HCT116 (cell line): ENCODE results near the gene CCDC182. TPM values are rescaled to one million over a fixed set of nuclear protein-coding genes. Genes with fewer than 3 reads are reported as not detected.

Source experiments
- ATAC-seq: fragments of 200-7000 bp; cut with Tn5 transposase; 2 replicates; pipeline ENCODE4 v1.9.1; 2020; ENCODE audit warnings: mild to moderate bottlenecking, moderate library complexity
- BruUV-seq: library from RNA; stranded (reverse); fragments of 400-500 nt; replicated peaks from 2 replicates; lab custom pipeline; 2021; lab: Mats Ljungman, UMichigan
- CTCF ChIA-PET: fragments of 300-600 bp; sonication (Branson Sonifier 250); formaldehyde crosslinking; loops from one replicate; lab custom pipeline; 2021; ENCODE audit warnings: antibody characterized with exemption; lab: Charles Lee
- POLR2A ChIA-PET: fragments of 300-600, 350-600 bp; sonication (Branson Sonifier 250); formaldehyde crosslinking; loops from one replicate; lab custom pipeline; 2021; ENCODE audit warnings: antibody characterized with exemption; lab: Charles Lee
- RAD21 ChIA-PET, 2 experiments: fragments of 300-600 bp; sonication (Branson Sonifier 250); formaldehyde crosslinking; loops; one replicate each; lab custom pipeline; 2023; ENCODE audit warnings: low total read pairs in 2 of 2; ENCODE audit not compliant: uncharacterized antibody in 2 of 2, unreplicated experiment in 2 of 2, low non-redundant PET in 1 of 2; lab: Charles Lee
- DNase-seq: peaks from one replicate; pipeline ENCODE4 v3.0.0-alpha.2; 2010; ENCODE audit warnings: low read depth, low spot score
- H2AFZ ChIP-seq: fragments of 200-600 bp; shearing (Covaris generic), sonication (generic); 2 replicates; pipeline ENCODE4 v1.6.1; 2017; ENCODE audit warnings: low read depth, mixed run types, mixed read lengths, antibody characterized with exemption, low read length; ENCODE audit not compliant: poor library complexity, severe bottlenecking
- H3K27ac ChIP-seq: 2 replicates; pipeline ENCODE4 v1.5.1; 2012; ENCODE audit warnings: low read depth, low read length
- H3K27me3 ChIP-seq: fragments of 200-600 bp; sonication (generic); 2 replicates; pipeline ENCODE4 v1.6.1; 2016; ENCODE audit warnings: mixed run types, low read length, mixed read lengths; ENCODE audit not compliant: insufficient read depth
- H3K36me3 ChIP-seq, 2 experiments: fragments of 200-500 bp in 1 of 2; fragments of 200-600 bp in 1 of 2; sonication (Bioruptor generic) in 1 of 2; sonication (generic) in 1 of 2; 2 replicates each; pipeline versions ENCODE4 v1.5.1 to v1.6.1; 2014 to 2016; ENCODE audit warnings: low read length in 2 of 2, inconsistent platforms in 1 of 2, mixed read lengths in 1 of 2, mixed run types in 1 of 2; ENCODE audit not compliant: insufficient read depth in 2 of 2, control insufficient read depth in 1 of 2
- H3K4me1 ChIP-seq, 2 experiments: fragments of 200-600 bp in 1 of 2; sonication (generic) in 1 of 2; 2 replicates each; pipeline versions ENCODE4 v1.5.1 to v1.6.1; 2012 to 2017; ENCODE audit warnings: low read length in 2 of 2, inconsistent platforms in 1 of 2, mild to moderate bottlenecking in 1 of 2, mixed read lengths in 1 of 2, mixed run types in 1 of 2, moderate library complexity in 1 of 2; ENCODE audit not compliant: insufficient read depth in 2 of 2, control insufficient read depth in 1 of 2
- H3K4me2 ChIP-seq: fragments of 200-600 bp; sonication (generic); 2 replicates; pipeline ENCODE4 v1.6.1; 2017; ENCODE audit warnings: mixed run types, low read length, mixed read lengths
- H3K4me3 ChIP-seq, 2 experiments: fragments of 200-600 bp in 1 of 2; sonication (generic) in 1 of 2; replicated peaks in 1 of 2; 2 replicates each; pipeline ENCODE4 v1.5.1; 2011 to 2016; ENCODE audit warnings: low read length in 2 of 2, control low read depth in 1 of 2, low read depth in 1 of 2, mild to moderate bottlenecking in 1 of 2, mixed read lengths in 1 of 2, mixed run types in 1 of 2
- H3K79me2 ChIP-seq: fragments of 200-600 bp; sonication (generic); 2 replicates; pipeline ENCODE4 v1.6.1; 2017; ENCODE audit warnings: mild to moderate bottlenecking, mixed run types, low read length, moderate library complexity, mixed read lengths; ENCODE audit not compliant: insufficient read depth
- H3K9ac ChIP-seq: fragments of 200-600 bp; sonication (generic); 2 replicates; pipeline ENCODE4 v1.6.1; 2016; ENCODE audit warnings: low read length, mixed read lengths
- H3K9me2 ChIP-seq: fragments of 200-600 bp; sonication (generic), shearing (Covaris generic); 2 replicates; pipeline ENCODE4 v1.6.1; 2017; ENCODE audit warnings: mixed run types, mild to moderate bottlenecking, moderate library complexity; ENCODE audit not compliant: insufficient read depth
- H3K9me3 ChIP-seq, 2 experiments: fragments of 200-500 bp in 1 of 2; fragments of 200-600 bp in 1 of 2; sonication (Bioruptor generic) in 1 of 2; sonication (generic) in 1 of 2; 2 replicates each; pipeline ENCODE4 v1.6.1; 2014 to 2017; ENCODE audit warnings: low read length in 2 of 2, mixed read lengths in 2 of 2, inconsistent platforms in 1 of 2, low read depth in 1 of 2, mild to moderate bottlenecking in 1 of 2, mixed run types in 1 of 2, moderate library complexity in 1 of 2; ENCODE audit not compliant: control insufficient read depth in 1 of 2, insufficient read depth in 1 of 2
- H4K20me1 ChIP-seq: fragments of 200-600 bp; sonication (generic), shearing (Covaris generic); 2 replicates; pipeline ENCODE4 v1.6.1; 2017; ENCODE audit warnings: mixed run types, mild to moderate bottlenecking, moderate library complexity; ENCODE audit not compliant: insufficient read depth
- CTCF ChIP-seq, 3 experiments: fragments of 200-600 bp in 1 of 3; sonication (generic) in 1 of 3; IDR thresholded peaks in 2 of 3; conservative IDR thresholded peaks in 1 of 3; 2 replicates each; pipeline ENCODE4 v1.5.1; 2012 to 2017; ENCODE audit warnings: low read depth in 2 of 3, low read length in 2 of 3, antibody characterized with exemption in 1 of 3, borderline replicate concordance in 1 of 3, control low read depth in 1 of 3, mild to moderate bottlenecking in 1 of 3, mixed read lengths in 1 of 3, mixed run types in 1 of 3, moderate library complexity in 1 of 3; ENCODE audit not compliant: insufficient read depth in 1 of 3
- EGR1 ChIP-seq: IDR thresholded peaks from 2 replicates; pipeline ENCODE4 v1.6.1; 2012; ENCODE audit warnings: low read depth
- ELF1 ChIP-seq: IDR thresholded peaks from 2 replicates; pipeline ENCODE4 v1.6.1; 2012; ENCODE audit warnings: low read depth, borderline replicate concordance
- FOSL1 ChIP-seq: IDR thresholded peaks from 2 replicates; pipeline ENCODE4 v1.6.1; 2012; ENCODE audit warnings: low read depth
- POLR2A ChIP-seq: IDR thresholded peaks from 2 replicates; pipeline ENCODE4 v1.7.0; 2011; ENCODE audit warnings: borderline replicate concordance; ENCODE audit not compliant: insufficient read depth, insufficient read length; ENCODE audit errors: extremely low read depth
- POLR2AphosphoS5 ChIP-seq: IDR thresholded peaks from 2 replicates; pipeline ENCODE4 v1.6.1; 2011; ENCODE audit warnings: mild to moderate bottlenecking, low read depth, low read length, moderate library complexity
- RAD21 ChIP-seq: IDR thresholded peaks from 2 replicates; pipeline ENCODE4 v1.6.1; 2012; ENCODE audit warnings: low read depth, mild to moderate bottlenecking
- REST ChIP-seq: IDR thresholded peaks from 2 replicates; pipeline ENCODE4 v1.6.1; 2012; ENCODE audit warnings: low read depth
- SIN3A ChIP-seq: IDR thresholded peaks from 2 replicates; pipeline ENCODE4 v1.6.1; 2012; ENCODE audit warnings: low read depth
- YY1 ChIP-seq: IDR thresholded peaks from 2 replicates; pipeline ENCODE4 v1.6.1; 2011; ENCODE audit warnings: low read length, low read depth, moderate library complexity, mild to moderate bottlenecking; ENCODE audit not compliant: insufficient replicate concordance; ENCODE audit errors: extremely low read depth
- ZBTB33 ChIP-seq: IDR thresholded peaks from 2 replicates; pipeline ENCODE4 v1.6.1; 2011; ENCODE audit warnings: mild to moderate bottlenecking, low read length, moderate library complexity; ENCODE audit not compliant: insufficient replicate concordance; ENCODE audit errors: extremely low read depth
- ZFX ChIP-seq: fragments of 450-650 bp; IDR thresholded peaks from 2 replicates; pipeline ENCODE4 v1.6.1; 2017
- intact Hi-C: fragments of 100-400 bp; cut with micrococcal nuclease; formaldehyde crosslinking; loops from 2 replicates; pipeline ENCODE4 v1.10.0; 2022
- total RNA-seq: library from RNA; stranded (reverse); gene quantifications from one replicate; pipeline ENCODE4 v1.2.1, GENCODE V29; 2021; ENCODE audit not compliant: unreplicated experiment

Gene CCDC182
- total RNA-seq, 1 experiment from 2014 or later, result not detected

- Histone ChIP-seq H3K4me3 (no peak overlapping the region), H3K9me2 (no peaks in the 10 kb centered on the region), H3K4me1 (peaks cover 0 to under 1% of the 10 kb centered on the region in 2 experiments; a peak in 1 of 4 replicates), H3K9ac (no peak overlapping the region), H3K36me3 (no peaks in the 10 kb centered on the region), H4K20me1 (no peaks in the 10 kb centered on the region), H3K27ac (no peak overlapping the region), H3K4me2 (no peak overlapping the region), H3K9me3 (no peaks in the 10 kb centered on the region), H3K79me2 (no peaks in the 10 kb centered on the region), H3K27me3 (peaks cover 9% of the 10 kb centered on the region; the same call in 1 of the 2 replicates), H2AFZ (no peak overlapping the region)
- DNase-seq (no peak), ATAC-seq (no peak)
- CTCF ChIA-PET, result no interaction called here
- BruUV-seq, result no TSS peak
- POLR2A ChIA-PET, result no interaction called here
- TF ChIP-seq POLR2A (no peak), FOSL1 (no peak), EGR1 (no peak), RAD21 (no peak), ZFX (no peak), ELF1 (no peak), POLR2AphosphoS5 (no peak), CTCF (IDR thresholded peaks at IDR 0.05 in 2 of 3, conservative IDR thresholded peaks at IDR 0.05 in 1 of 3; ENCODE audit: borderline replicate concordance in 1 of 3, insufficient read depth in 1 of 3, low read depth in 2 of 3, low read length in 2 of 3) (no peak), REST (no peak), SIN3A (no peak), YY1 (no peak), ZBTB33 (no peak)
- RAD21 ChIA-PET, result no interaction called here
- intact Hi-C loops, result no loop called here
Measured at GRCh38 chr17:57703273-57703672, 41.8 kb downstream of the CCDC182 start.
